Hematopoietic multipotent progenitor cell treated with erythropoietin and hydrocortisone succinate and interleukin-3 and kit ligand, for 17 days (in vitro differentiated cells): ENCODE results near the gene WFDC12.
"Not testable (repeated sequence)": the region's sequence is repeated elsewhere in the genome, so short reads cannot be mapped to it uniquely, and the experiment has no call there.

Experiments
- DNase-seq: peaks from one replicate; pipeline ENCODE4 v3.0.0-alpha.2; 2015; ENCODE audit warnings: low spot score

WFDC12 gene, protein sequence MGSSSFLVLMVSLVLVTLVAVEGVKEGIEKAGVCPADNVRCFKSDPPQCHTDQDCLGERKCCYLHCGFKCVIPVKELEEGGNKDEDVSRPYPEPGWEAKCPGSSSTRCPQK

GRCh38 chr20:45124365-45124764 lies at the start of gene WFDC12:
Gene WFDC12, minus strand, starts transcription at chr20:45124465. Its CDS starts 18 bp downstream, at chr20:45124447.
- DNase-seq, result no peak

DNA sequence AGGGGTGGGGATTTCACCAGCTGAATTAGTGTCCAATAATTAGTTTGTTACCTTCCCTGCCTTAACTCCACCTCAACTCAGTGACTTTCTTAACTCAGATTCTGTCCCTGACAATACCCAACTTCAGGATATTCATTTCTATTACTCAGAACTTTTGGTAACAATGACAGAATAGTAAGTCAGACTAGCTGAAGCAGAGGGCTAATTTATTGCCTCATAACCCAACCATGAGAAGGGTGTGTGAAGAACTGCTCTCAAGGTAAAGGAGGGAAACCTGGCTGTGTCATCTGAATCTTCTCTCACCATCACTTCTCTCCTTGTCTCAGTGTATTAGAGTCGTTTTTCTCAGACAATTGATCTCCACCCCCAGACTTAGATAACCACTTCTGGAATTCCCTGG lies 49.3 kb upstream of the WFDC12 start:
- DNase-seq, result no peak

GRCh38 chr20:45164906-45165305 lies 40.6 kb upstream of the WFDC12 start:
- DNase-seq, result no peak

DNA sequence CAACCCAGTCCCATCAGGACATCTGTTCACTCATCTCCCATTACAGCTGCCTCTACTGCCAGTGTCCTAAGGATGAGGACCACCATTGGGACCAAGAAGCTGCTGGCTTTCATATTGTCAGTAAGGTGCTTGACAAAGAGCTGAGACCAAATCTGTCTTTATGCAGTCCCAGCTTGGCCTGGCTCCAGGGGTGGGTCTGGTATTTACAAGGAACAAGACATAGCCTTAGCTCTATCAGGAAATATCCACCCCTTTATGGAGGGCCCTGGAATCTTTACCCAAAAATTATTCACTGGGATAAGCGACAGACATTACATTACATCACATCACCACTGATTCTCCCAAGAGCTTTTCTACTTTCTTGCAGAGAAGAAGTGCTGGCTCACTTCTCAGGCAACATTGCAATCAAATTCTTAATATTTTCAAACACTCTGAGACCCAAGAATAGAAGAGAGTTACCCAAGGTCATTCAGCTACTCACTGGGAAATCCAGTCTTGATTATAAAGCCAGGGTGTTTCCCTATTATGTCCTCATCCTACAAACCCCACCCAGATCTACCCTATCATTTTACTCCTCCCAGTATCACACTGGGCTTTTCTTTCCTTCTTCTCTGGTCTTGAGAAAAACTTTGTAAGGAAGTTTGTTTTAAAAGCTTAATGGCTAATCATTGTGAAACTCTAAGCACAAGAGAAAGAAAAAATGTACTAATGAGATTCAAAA lies 39.0 kb upstream of the WFDC12 start:
- no peak for DNase-seq

- no peak for DNase-seq
Observed at GRCh38 chr20:45157962-45158361, 33.7 kb upstream of the WFDC12 start.

DNA sequence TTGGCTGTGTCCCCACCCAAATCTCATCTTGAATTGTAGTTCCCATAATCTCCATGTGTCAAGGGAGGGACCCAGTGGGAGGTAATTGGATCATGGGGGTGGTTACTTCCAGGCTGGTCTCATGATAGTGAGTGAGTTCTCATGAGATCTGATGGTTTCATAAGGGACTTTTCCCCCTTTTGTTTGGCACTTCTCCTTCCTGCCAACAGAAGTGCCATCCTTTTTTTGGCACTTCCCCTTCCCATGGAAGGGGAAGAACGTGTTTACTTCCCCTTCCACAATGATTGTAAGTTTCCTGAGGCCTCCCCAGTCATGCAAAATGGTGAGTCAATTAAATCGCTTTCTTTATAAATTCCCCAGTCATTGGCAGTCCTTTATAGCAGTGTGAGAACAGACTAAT lies 32.4 kb upstream of the WFDC12 start:
- DNase-seq, result no peak

- DNase-seq, result not testable (repeated sequence)
Observed at GRCh38 chr20:45154794-45155193, 30.5 kb upstream of the WFDC12 start.

- DNase-seq, result no peak
Observed at GRCh38 chr20:45154183-45154582, 29.9 kb upstream of the WFDC12 start.

GRCh38 chr20:45153752-45154151 lies 29.5 kb upstream of the WFDC12 start:
- no peak for DNase-seq

GRCh38 chr20:45153147-45153546 lies 28.9 kb upstream of the WFDC12 start:
- DNase-seq, result no peak

DNA sequence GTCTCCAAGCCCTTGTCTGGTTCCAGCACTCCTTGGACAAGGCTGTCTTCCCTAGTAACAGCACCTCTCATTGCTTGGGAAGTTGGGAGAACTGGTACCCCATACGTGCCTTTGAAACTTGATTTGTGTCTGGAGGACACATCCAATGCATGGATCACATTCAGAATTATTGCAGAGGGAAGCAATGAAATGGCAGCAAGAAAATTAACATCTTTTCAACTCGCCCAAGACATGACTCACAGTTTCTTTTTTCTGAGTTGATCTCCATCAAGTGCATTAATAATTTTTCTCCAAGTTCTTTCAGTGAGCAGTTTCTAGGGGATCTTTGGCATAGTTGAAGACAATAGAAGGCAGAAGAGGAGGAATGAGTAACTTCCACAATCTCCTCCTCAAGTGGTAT lies 28.1 kb upstream of the WFDC12 start:
- no peak for DNase-seq

DNA sequence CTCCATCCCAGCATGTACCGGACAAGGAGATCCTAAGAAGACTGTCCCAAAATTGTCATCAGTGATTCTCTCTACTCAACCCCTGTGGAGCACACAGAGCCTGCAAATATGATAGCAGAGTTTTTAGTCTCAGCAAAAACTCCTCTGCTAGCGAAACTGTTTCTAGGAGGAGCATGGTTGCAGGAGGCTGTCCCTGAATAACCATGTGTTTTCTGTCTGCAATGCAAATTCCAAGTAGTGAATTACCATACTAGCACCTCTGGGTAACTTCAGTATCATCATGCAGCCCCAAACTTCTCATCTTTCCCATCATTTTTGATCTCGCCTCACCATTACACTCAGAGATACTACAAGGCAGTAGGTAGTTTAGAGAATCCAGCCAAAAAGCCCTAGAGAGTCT lies 24.8 kb upstream of the WFDC12 start:
- DNase-seq, result no peak

DNA sequence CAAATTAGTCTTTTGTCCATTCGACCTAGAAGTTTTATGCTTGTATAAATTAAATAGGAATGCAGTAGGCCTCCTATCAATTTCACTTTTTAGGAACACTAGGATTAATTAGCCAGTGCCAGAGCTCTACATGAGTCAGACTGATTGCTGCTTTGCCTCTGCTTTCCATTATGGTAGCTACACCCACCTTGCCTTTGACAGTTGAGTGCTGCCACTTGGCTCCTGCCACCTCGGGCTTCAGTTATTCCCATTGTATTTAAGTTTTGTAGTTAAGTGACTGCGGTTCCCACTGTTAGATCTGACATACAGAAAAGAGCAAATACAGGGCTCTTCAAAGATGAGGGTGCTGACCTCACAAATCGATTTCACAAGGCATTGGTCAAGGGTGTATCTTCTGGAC lies 16.6 kb upstream of the WFDC12 start:
- no peak for DNase-seq

GRCh38 chr20:45139733-45140375 lies 15.6 kb upstream of the WFDC12 start:
- not testable (repeated sequence) for DNase-seq

GRCh38 chr20:45138561-45139300 lies 14.5 kb upstream of the WFDC12 start:
- peak; percentile 43 for DNase-seq

- DNase-seq, result no peak
Observed at GRCh38 chr20:45136911-45137310, 12.6 kb upstream of the WFDC12 start.

DNA sequence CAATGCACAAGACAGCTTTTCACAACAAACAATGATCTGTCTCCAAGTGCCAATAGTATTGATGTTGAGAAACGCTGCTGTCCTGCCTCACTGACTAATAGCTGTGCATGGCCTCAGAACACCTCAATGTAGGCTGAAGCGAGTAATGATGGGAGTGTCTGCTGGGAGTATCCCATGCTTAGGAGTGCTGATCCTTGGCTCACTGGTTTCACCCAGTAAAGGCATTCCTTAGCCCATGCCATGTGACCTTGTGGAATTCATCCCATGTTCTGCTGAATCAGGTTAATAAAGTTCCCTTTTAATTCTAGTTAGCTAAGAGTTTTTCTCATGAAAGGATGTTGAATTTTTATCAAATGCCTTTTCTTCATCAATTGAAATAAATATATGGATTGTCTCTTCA lies 3.8 kb upstream of the WFDC12 start:
- no peak for DNase-seq

- no peak for DNase-seq
Observed at GRCh38 chr20:45121388-45121787, 2.9 kb downstream of the WFDC12 start.

- no peak for DNase-seq
Observed at GRCh38 chr20:45119556-45120266, 4.6 kb downstream of the WFDC12 start.

GRCh38 chr20:45118028-45118427 lies 6.2 kb downstream of the WFDC12 start:
- DNase-seq, result no peak

- DNase-seq, result no peak
Observed at GRCh38 chr20:45117581-45117980, 6.7 kb downstream of the WFDC12 start.

DNA sequence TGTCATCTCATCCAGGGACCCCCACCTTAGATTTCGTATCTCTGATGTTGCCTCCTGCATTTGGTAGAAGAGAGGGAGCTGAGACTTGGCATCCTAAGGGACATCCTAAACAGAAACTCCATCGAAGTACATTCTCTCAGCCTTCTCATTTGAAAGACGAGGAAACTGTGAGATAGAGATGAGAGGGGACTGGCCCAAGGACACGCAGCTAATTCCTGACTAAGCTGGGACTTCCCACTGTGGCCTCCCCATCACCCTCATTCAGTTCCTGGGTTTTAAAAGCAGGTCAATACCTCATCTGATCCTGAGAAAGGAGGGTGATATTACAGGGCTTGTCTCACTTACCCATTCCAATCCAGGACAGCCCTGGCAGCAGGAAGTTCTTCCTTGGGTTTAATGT lies 8.4 kb downstream of the WFDC12 start:
- DNase-seq, result no peak
